HEK293T (cell line): ENCODE results near the gene PDE6A.

ENCODE experiments used
- ARNT ChIP-seq: fragments of 450-650 bp; IDR thresholded peaks from 2 replicates; pipeline ENCODE4 v1.6.1; 2017; ENCODE audit warnings: mild to moderate bottlenecking
- BHLHE40 ChIP-seq: fragments of 450-650 bp; IDR thresholded peaks from 2 replicates; pipeline ENCODE4 v1.6.1; 2016; ENCODE audit warnings: mild to moderate bottlenecking, moderate library complexity, borderline replicate concordance
- CTBP1 ChIP-seq: fragments of 450-650 bp; IDR thresholded peaks from 2 replicates; pipeline ENCODE4 v1.6.1; 2016; ENCODE audit warnings: borderline replicate concordance
- FOXK2 ChIP-seq: fragments of 450-650 bp; IDR thresholded peaks from 2 replicates; pipeline ENCODE4 v1.6.1; 2016; ENCODE audit warnings: mild to moderate bottlenecking
- FOXM1 ChIP-seq: fragments of 450-650 bp; IDR thresholded peaks from 2 replicates; pipeline ENCODE4 v1.6.1; 2017; ENCODE audit warnings: mild to moderate bottlenecking, borderline replicate concordance
- HDGF ChIP-seq: fragments of 450-650 bp; IDR thresholded peaks from 2 replicates; pipeline ENCODE4 v1.6.1; 2017; ENCODE audit warnings: antibody characterized with exemption, borderline replicate concordance
- L3MBTL2 ChIP-seq: fragments of 450-650 bp; conservative IDR thresholded peaks from 2 replicates; pipeline ENCODE4 v1.6.1; 2016; ENCODE audit warnings: mild to moderate bottlenecking
- LEF1 ChIP-seq: fragments of 450-650 bp; IDR thresholded peaks from 2 replicates; pipeline ENCODE4 v1.6.1; 2017; ENCODE audit warnings: mild to moderate bottlenecking, borderline replicate concordance
- NFRKB ChIP-seq: fragments of 450-650 bp; IDR thresholded peaks from 2 replicates; pipeline ENCODE4 v1.6.1; 2016; ENCODE audit warnings: mild to moderate bottlenecking, moderate library complexity
- SP1 ChIP-seq: fragments of 450-650 bp; IDR thresholded peaks from 2 replicates; pipeline ENCODE4 v1.6.1; 2017
- SUZ12 ChIP-seq: fragments of 450-650 bp; IDR thresholded peaks from 2 replicates; pipeline ENCODE4 v1.6.1; 2016; ENCODE audit warnings: mild to moderate bottlenecking
- TARDBP ChIP-seq: fragments of 450-650 bp; IDR thresholded peaks from 2 replicates; pipeline ENCODE4 v1.6.1; 2016
- ZNF384 ChIP-seq: fragments of 450-650 bp; IDR thresholded peaks from 2 replicates; pipeline ENCODE4 v1.6.1; 2016
- TF ChIP-seq, protein P1 (sequence below): fragments of 450-650 bp; IDR thresholded peaks from 2 replicates; pipeline ENCODE4 v1.6.1; 2016

DNA sequence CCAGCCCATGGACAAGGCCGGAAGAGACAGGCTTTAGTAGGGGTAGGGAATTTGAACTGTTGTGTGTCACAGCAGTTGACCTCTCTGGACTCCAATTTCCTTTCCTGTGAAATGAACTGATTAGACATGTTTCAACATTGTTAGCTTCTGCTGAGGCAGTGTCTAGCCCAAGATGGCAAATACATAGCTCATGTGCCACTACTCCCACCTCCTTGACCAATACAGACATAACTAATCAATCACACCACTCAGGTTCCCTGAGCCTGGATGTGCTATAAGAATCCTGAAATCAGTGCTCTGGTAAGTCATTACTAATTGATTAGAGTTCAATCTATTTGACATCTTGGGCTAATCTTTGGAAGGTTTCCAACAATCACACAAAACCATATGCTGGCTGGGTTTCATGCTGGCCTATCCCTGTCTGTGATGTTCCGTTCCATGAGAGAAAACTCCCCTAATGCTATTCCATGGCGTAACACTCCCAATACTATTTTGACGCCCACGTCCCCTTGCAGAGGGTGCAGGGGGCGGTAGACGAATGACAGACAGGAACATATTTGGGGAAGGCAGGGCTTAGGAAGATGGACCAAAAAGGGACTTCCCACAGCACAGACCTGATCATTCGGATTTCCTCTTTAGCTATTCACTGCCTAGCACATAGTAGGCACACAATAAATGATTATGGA, 95.2 kb downstream of the PDE6A start:
- TF ChIP-seq SP1, result no peak
- TF ChIP-seq SUZ12, result no peak
- no peak for TF ChIP-seq L3MBTL2
- TF ChIP-seq ZNF384, result no peak
- TF ChIP-seq, protein P1, sequence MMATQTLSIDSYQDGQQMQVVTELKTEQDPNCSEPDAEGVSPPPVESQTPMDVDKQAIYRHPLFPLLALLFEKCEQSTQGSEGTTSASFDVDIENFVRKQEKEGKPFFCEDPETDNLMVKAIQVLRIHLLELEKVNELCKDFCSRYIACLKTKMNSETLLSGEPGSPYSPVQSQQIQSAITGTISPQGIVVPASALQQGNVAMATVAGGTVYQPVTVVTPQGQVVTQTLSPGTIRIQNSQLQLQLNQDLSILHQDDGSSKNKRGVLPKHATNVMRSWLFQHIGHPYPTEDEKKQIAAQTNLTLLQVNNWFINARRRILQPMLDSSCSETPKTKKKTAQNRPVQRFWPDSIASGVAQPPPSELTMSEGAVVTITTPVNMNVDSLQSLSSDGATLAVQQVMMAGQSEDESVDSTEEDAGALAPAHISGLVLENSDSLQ, result no peak
- TF ChIP-seq FOXK2, result no peak
- no peak for TF ChIP-seq NFRKB
- no peak for TF ChIP-seq TARDBP
- no peak for TF ChIP-seq FOXM1
- no peak for TF ChIP-seq BHLHE40
- TF ChIP-seq LEF1, result no peak
- TF ChIP-seq ARNT, result no peak
- TF ChIP-seq HDGF, result no peak
- no peak for TF ChIP-seq CTBP1
